KMS-11 (cell line): Measurements from ENCODE around the gene HPN.

Experiments used
- H2AFZ ChIP-seq: fragments of 200-600 bp; sonication (generic); 2 replicates; pipeline ENCODE4 v1.6.1; 2016; ENCODE audit warnings: antibody characterized with exemption, mixed run types, low read depth
- H3K27ac ChIP-seq: fragments of 200-600 bp; sonication (generic); 2 replicates; pipeline ENCODE4 v1.6.1; 2016; ENCODE audit warnings: mild to moderate bottlenecking, mixed run types
- H3K27me3 ChIP-seq: fragments of 200-600 bp; sonication (generic); 2 replicates; pipeline ENCODE4 v1.6.1; 2017; ENCODE audit warnings: mild to moderate bottlenecking, low read depth, mixed run types, moderate library complexity; ENCODE audit not compliant: insufficient read depth
- H3K36me3 ChIP-seq: fragments of 200-600 bp; sonication (generic); 2 replicates; pipeline ENCODE4 v1.6.1; 2017; ENCODE audit warnings: mild to moderate bottlenecking, mixed run types; ENCODE audit not compliant: insufficient read depth
- H3K4me1 ChIP-seq: fragments of 200-600 bp; sonication (generic); 2 replicates; pipeline ENCODE4 v1.6.1; 2016; ENCODE audit warnings: mild to moderate bottlenecking, low read depth, mixed run types; ENCODE audit not compliant: poor library complexity, severe bottlenecking
- H3K4me2 ChIP-seq: fragments of 200-600 bp; sonication (generic); 2 replicates; pipeline ENCODE4 v1.7.0; 2016; ENCODE audit warnings: mild to moderate bottlenecking, mixed run types
- H3K4me3 ChIP-seq: fragments of 200-600 bp; sonication (generic); IDR thresholded peaks from 2 replicates; pipeline ENCODE4 v1.6.1; 2017; ENCODE audit warnings: low read depth, low read length, mixed read lengths; ENCODE audit not compliant: insufficient read depth
- H3K79me2 ChIP-seq: fragments of 200-600 bp; sonication (generic); 2 replicates; pipeline ENCODE4 v1.6.1; 2016; ENCODE audit warnings: low read depth, mixed run types; ENCODE audit not compliant: insufficient read depth
- H3K9ac ChIP-seq: fragments of 200-600 bp; sonication (generic); 2 replicates; pipeline ENCODE4 v1.6.1; 2016; ENCODE audit warnings: mild to moderate bottlenecking, mixed run types
- H4K20me1 ChIP-seq: fragments of 200-600 bp; sonication (generic); 2 replicates; pipeline ENCODE4 v1.6.1; 2016; ENCODE audit warnings: mild to moderate bottlenecking, mixed run types; ENCODE audit not compliant: insufficient read depth
- TF ChIP-seq, protein P1 (sequence below): fragments of 200-600 bp; sonication (generic); conservative IDR thresholded peaks from 2 replicates; pipeline ENCODE4 v1.6.1; 2017; ENCODE audit warnings: low read depth, mild to moderate bottlenecking, antibody characterized with exemption, low read length, moderate library complexity, mixed read lengths

HPN gene

DNA sequence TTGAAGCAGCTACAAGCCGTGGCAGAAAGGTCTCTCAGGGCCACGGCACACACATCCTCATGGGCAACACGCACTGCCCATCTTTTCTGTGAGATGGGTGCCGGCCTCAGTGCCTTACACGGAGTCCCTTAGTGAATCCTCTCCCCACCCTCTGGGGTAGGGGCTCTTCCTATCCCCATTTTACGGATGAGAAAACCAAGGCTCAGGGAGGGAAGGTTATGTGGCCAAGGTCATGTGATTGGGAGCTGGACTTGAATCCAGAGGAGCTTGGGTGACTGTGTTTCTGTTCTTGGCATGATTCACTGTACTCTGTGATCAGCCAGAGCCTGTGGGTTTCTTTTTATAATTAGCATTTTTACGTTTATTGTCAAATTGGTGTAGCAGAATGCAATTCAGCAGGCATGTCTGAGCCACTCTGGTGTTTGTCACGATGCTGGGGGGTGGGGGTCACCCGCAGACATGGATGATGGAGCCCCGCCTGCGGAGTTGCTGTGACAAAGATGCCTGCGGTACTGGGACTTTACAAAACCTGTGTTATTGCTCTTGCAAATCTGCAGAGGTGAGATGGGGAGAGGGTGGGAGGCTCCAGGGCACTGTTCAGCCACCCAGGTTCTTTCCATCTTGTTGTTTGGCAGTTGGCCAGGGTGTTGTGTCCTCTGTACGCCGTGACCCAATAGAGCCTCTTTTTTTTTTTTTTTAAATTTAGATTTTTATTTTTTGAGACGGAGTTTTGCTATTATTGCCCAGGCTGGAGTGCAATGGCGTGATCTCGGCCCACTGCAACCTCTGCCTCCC, 6.7 kb upstream of the HPN start:
- Histone ChIP-seq H3K36me3 (no peaks in the 10 kb centered on the region), H3K4me2 (no peak overlapping the region), H2AFZ (no peak overlapping the region), H3K4me1 (no peaks in the 10 kb centered on the region), H3K4me3 (no peak overlapping the region), H3K27ac (no peak overlapping the region), H3K27me3 (peaks cover 41% of the 10 kb centered on the region; the same call in 1 of the 2 replicates), H3K9ac (no peak overlapping the region), H3K79me2 (no peaks in the 10 kb centered on the region), H4K20me1 (no peaks in the 10 kb centered on the region)
- TF ChIP-seq, protein P1, sequence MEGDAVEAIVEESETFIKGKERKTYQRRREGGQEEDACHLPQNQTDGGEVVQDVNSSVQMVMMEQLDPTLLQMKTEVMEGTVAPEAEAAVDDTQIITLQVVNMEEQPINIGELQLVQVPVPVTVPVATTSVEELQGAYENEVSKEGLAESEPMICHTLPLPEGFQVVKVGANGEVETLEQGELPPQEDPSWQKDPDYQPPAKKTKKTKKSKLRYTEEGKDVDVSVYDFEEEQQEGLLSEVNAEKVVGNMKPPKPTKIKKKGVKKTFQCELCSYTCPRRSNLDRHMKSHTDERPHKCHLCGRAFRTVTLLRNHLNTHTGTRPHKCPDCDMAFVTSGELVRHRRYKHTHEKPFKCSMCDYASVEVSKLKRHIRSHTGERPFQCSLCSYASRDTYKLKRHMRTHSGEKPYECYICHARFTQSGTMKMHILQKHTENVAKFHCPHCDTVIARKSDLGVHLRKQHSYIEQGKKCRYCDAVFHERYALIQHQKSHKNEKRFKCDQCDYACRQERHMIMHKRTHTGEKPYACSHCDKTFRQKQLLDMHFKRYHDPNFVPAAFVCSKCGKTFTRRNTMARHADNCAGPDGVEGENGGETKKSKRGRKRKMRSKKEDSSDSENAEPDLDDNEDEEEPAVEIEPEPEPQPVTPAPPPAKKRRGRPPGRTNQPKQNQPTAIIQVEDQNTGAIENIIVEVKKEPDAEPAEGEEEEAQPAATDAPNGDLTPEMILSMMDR: no peak

DNA sequence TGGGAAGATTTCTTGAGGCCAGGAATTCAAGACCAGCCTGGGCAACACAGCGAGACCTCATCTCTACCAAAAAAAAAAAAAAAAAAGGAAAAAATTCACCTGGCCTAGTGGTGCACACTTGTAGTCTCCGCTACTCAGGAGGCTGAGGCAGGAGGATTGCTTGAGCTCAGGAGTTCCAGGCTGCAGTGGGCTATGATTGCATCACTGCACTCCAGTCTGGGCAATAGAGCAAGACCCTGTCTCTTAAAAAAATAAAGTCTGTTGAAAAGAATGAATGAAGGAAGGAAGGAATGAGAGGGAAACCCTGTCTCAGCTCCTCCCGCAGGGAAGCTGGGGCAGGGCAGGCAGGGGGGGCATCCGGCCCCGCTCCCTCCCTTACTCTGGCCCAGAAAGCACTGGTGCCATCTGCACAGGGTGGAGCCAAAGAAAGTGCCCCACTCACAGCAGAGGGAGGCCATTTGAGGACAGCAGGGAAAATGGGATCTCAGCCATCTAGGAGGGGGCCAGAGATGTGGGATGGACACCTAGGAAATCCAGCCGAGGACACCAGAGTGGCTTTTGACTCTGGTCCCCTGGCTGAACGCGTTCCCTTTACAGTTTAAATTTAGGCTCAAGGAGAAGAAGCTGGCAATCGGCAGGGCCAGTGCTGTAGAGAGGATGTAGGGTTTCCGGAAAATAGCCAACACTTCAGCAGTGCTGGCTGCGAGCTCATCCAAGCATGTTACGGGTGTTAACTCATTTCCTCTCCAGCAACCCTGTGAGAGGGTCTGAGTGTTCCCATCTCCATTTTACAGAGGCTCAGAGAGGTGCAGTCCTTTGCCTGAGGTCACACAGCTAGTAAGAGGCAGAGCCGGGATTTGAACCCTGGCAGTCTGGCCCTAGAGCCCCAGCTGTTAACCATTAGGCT, 3.6 kb upstream of the HPN start:
- no peak overlapping the region for H2AFZ ChIP-seq
- no peak overlapping the region for H3K4me3 ChIP-seq
- no peaks in the 10 kb centered on the region for H4K20me1 ChIP-seq
- H3K4me2 ChIP-seq: no peak overlapping the region
- no peak overlapping the region for H3K27ac ChIP-seq
- no peak overlapping the region for H3K9ac ChIP-seq
- H3K27me3 ChIP-seq: peaks cover 32% of the 10 kb centered on the region; the same call in 1 of the 2 replicates
- H3K36me3 ChIP-seq: no peaks in the 10 kb centered on the region
- H3K79me2 ChIP-seq: no peaks in the 10 kb centered on the region
- no peaks in the 10 kb centered on the region for H3K4me1 ChIP-seq
- TF ChIP-seq, protein P1: no peak

DNA sequence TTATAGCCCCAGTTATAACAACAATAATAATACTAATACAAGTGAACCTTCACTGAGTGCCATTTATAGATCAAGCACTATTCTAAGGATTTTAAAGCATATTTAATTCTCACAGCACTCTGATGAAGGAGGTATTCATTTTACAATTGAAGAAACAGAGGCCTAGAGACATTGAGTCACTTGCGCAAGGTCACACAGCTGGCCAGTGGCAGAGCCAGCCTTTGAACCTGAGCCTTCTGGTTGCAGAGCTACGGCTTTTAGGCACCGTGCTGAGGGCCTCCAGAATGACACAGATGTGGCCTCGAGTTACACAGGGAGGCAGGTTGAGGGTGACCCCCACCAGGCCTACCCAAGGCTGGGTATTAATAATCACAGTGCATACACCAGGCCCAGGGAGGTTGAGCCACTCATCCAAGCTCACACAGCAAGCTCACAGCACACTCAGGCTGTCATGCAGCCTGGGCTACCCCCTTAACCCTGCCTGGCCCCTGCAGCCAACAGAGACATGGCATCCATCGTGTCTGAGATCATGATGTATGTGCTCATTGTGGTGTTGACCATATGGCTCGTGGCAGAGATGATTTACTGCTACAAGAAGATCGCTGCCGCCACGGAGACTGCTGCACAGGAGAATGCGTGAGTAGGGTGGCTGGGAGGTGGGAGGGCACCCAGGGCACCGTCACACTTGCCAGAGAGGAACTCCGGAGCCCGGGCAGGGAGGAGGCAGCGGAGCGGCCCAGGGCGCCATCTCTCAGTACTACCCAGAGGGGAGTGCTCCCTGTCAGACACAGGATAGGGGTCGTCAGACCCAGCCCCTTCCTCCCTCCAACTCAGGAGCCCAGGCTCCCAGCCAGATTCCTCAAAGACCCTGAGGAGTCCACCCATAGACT, 2.7 kb upstream of the HPN start:
- no peak overlapping the region for H2AFZ ChIP-seq
- peaks cover 26% of the 10 kb centered on the region; the same call in 1 of the 2 replicates for H3K27me3 ChIP-seq
- H3K9ac ChIP-seq: no peak overlapping the region
- H3K79me2 ChIP-seq: no peaks in the 10 kb centered on the region
- no peaks in the 10 kb centered on the region for H3K36me3 ChIP-seq
- H3K4me1 ChIP-seq: no peaks in the 10 kb centered on the region
- TF ChIP-seq, protein P1: no peak
- no peak overlapping the region for H3K4me2 ChIP-seq
- H3K4me3 ChIP-seq: no peak overlapping the region
- no peak overlapping the region for H3K27ac ChIP-seq
- H4K20me1 ChIP-seq: no peaks in the 10 kb centered on the region
